ENCODE results near the gene MLXIP. TPM values are rescaled to one million over a fixed set of nuclear protein-coding genes. Genes with fewer than 3 reads are reported as not detected.
A peak's percentile ranks its signal among the peaks of the same experiment; 100 is the strongest.
"Not testable (repeated sequence)": the region's sequence is repeated elsewhere in the genome, so short reads cannot be mapped to it uniquely, and the experiment has no call there.

MLXIP gene
- total RNA-seq, 1 donor from 2014 or later: 33.7 TPM

- DNase-seq (no peak), ATAC-seq (ENCODE audit: low read depth) (peak; percentile 42)
- Mint-ChIP-seq H3K4me3 (peak overlapping the region; percentile 50), H3K9me3 (no peaks in the 10 kb centered on the region), H3K4me1 (peaks cover 60% of the 10 kb centered on the region), H3K27me3 (no peaks in the 10 kb centered on the region), H3K27ac (peak overlapping the region; percentile 66), H3K36me3 (ENCODE audit: low read depth) (no peaks in the 10 kb centered on the region)
- intact Hi-C loops (cut with micrococcal nuclease): loop anchor here (5.0 kb wide), 1 partner anchor 38 kb away; no protein-coding TSS in a partner anchor
- ChIA-PET POLR2A (interaction anchor here (0.6 to 1.4 kb wide), 5 partner anchors 16 to 114 kb away, joined by 3 to 7 read pairs (median 3); no protein-coding TSS in a partner anchor), CTCF (interaction anchor here (0.6 to 1.3 kb wide), 3 partner anchors 19 to 1279 kb away, joined by 3 to 5 read pairs (median 4); no protein-coding TSS in a partner anchor)
- TF ChIP-seq, protein P1, sequence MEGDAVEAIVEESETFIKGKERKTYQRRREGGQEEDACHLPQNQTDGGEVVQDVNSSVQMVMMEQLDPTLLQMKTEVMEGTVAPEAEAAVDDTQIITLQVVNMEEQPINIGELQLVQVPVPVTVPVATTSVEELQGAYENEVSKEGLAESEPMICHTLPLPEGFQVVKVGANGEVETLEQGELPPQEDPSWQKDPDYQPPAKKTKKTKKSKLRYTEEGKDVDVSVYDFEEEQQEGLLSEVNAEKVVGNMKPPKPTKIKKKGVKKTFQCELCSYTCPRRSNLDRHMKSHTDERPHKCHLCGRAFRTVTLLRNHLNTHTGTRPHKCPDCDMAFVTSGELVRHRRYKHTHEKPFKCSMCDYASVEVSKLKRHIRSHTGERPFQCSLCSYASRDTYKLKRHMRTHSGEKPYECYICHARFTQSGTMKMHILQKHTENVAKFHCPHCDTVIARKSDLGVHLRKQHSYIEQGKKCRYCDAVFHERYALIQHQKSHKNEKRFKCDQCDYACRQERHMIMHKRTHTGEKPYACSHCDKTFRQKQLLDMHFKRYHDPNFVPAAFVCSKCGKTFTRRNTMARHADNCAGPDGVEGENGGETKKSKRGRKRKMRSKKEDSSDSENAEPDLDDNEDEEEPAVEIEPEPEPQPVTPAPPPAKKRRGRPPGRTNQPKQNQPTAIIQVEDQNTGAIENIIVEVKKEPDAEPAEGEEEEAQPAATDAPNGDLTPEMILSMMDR (IDR thresholded peaks at IDR 0.05): no peak
Measured at GRCh38 chr12:122104844-122105243, 26.3 kb downstream of the MLXIP start.

GRCh38 chr12:122105496-122105895 lies 26.9 kb downstream of the MLXIP start:
- ATAC-seq (ENCODE audit: low read depth): peak; percentile 31
- Mint-ChIP-seq H3K4me3 (peak overlapping the region; percentile 35), H3K4me1 (peaks cover 54% of the 10 kb centered on the region)
- DNase-seq; H3K9me3 Mint-ChIP-seq; H3K36me3 Mint-ChIP-seq (ENCODE audit: low read depth); H3K27ac Mint-ChIP-seq; H3K27me3 Mint-ChIP-seq: not testable (repeated sequence)
- POLR2A ChIA-PET: interaction anchor here (0.8 to 1.4 kb wide), 4 partner anchors 17 to 37 kb away, joined by 3 to 7 read pairs (median 4); no protein-coding TSS in a partner anchor
- intact Hi-C loops (cut with micrococcal nuclease): loop anchor here (5.0 kb wide), 1 partner anchor 38 kb away; no protein-coding TSS in a partner anchor
- CTCF ChIA-PET: interaction anchor here (1.2 to 1.3 kb wide), 2 partner anchors 15 to 51 kb away, joined by 3 to 5 read pairs; no protein-coding TSS in a partner anchor

DNA sequence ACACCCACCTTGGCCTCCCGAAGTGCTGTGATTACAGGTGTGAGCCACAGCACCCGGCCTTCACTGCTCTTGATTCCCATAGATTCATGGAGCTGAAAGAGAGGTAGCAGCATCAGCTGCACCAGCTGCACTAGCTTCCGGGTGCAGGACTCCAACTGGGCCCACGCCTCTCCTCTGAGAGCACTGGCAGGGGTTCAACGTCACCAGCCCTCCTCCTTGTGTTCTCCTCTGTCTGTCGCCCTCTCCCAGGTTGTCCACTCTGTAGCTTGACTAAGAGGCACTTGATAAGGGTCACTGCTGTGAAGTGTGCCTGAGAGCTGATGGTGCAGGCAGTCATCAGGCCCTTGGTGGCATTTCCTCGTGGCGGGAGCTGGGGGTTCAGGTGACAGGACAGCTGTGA lies 28.3 kb downstream of the MLXIP start:
- no peaks in the 10 kb centered on the region for H3K36me3 Mint-ChIP-seq (ENCODE audit: low read depth)

GRCh38 chr12:122107261-122107660 lies 28.7 kb downstream of the MLXIP start:
- Mint-ChIP-seq H3K27me3 (no peaks in the 10 kb centered on the region), H3K36me3 (ENCODE audit: low read depth) (no peaks in the 10 kb centered on the region), H3K9me3 (no peaks in the 10 kb centered on the region), H3K4me3 (no peak overlapping the region), H3K4me1 (peaks cover 50% of the 10 kb centered on the region), H3K27ac (no peak overlapping the region)
- no peak for DNase-seq
- ChIA-PET CTCF (interaction anchor here (0.7 to 2.7 kb wide), 5 partner anchors 13 to 53 kb away, joined by 3 to 7 read pairs (median 3); no protein-coding TSS in a partner anchor), POLR2A (interaction anchor here (1.0 kb wide), 1 partner anchor 30 kb away, joined by 3 read pairs; no protein-coding TSS in a partner anchor)
- TF ChIP-seq, protein P1 (IDR thresholded peaks at IDR 0.05): no peak
- intact Hi-C loops (cut with micrococcal nuclease): loop anchor here (5.0 kb wide), 1 partner anchor 40 kb away; no protein-coding TSS in a partner anchor
- no peak for ATAC-seq (ENCODE audit: low read depth)

More for the DNA sequence above, 28.3 kb downstream of the MLXIP start:
- Mint-ChIP-seq H3K27ac (no peak overlapping the region), H3K4me1 (peaks cover 49% of the 10 kb centered on the region), H3K27me3 (no peaks in the 10 kb centered on the region), H3K4me3 (peak overlapping the region; percentile 3), H3K9me3 (no peaks in the 10 kb centered on the region)
- TF ChIP-seq, protein P1 (IDR thresholded peaks at IDR 0.05): no peak
- intact Hi-C loops (cut with micrococcal nuclease): loop anchor here (5.0 kb wide), 1 partner anchor 40 kb away; no protein-coding TSS in a partner anchor
- ChIA-PET POLR2A (interaction anchor here (1.0 kb wide), 1 partner anchor 30 kb away, joined by 3 read pairs; no protein-coding TSS in a partner anchor), CTCF (interaction anchor here (0.7 to 2.7 kb wide), 4 partner anchors 16 to 52 kb away, joined by 3 to 7 read pairs (median 4); no protein-coding TSS in a partner anchor)
- DNase-seq: no peak
- no peak for ATAC-seq (ENCODE audit: low read depth)

- H3K36me3 Mint-ChIP-seq (ENCODE audit: low read depth): no peaks in the 10 kb centered on the region
- H3K27me3 Mint-ChIP-seq: no peaks in the 10 kb centered on the region
- TF ChIP-seq, protein P1 (IDR thresholded peaks at IDR 0.05): no peak
- H3K9me3 Mint-ChIP-seq: no peaks in the 10 kb centered on the region
- intact Hi-C loops (cut with micrococcal nuclease): no loop called here
- POLR2A ChIA-PET: interaction anchor here (0.5 to 0.6 kb wide), 2 partner anchors 44 to 183 kb away, joined by 5 to 7 read pairs; no protein-coding TSS in a partner anchor
- H3K27ac Mint-ChIP-seq: no peak overlapping the region
- CTCF ChIA-PET: interaction anchor here (0.6 to 2.0 kb wide), 3 partner anchors 12 to 1226 kb away, joined by 3 to 8 read pairs (median 3); no protein-coding TSS in a partner anchor
- H3K4me3 Mint-ChIP-seq: no peak overlapping the region
- no peak for ATAC-seq (ENCODE audit: low read depth)
- no peak for DNase-seq
- peaks cover 30% of the 10 kb centered on the region for H3K4me1 Mint-ChIP-seq
Measured at GRCh38 chr12:122111089-122111641, 32.6 kb downstream of the MLXIP start.

Measured in activated B cell treated with CpG ODN at 0.5 μM for 24 hours (primary cell).